A549 (cell line): ENCODE data around the gene PHPT1.
"Not testable (repeated sequence)": the region's sequence is repeated elsewhere in the genome, so short reads cannot be mapped to it uniquely, and the experiment has no call there.

Experiments
- ATOH8 ChIP-seq: fragments of 250-450 bp; sonication (Bioruptor Pico); IDR thresholded peaks from 2 replicates; pipeline ENCODE4 v1.5.0; 2020; ENCODE audit warnings: low read depth, mild to moderate bottlenecking, moderate library complexity
- CBX2 ChIP-seq: fragments of 200-600 bp; sonication (generic); IDR thresholded peaks from 2 replicates; pipeline ENCODE4 v1.6.1; 2016; ENCODE audit warnings: low read depth, mild to moderate bottlenecking, borderline replicate concordance
- CTCF ChIP-seq: fragments of >200 bp; sonication (Bioruptor Twin); formaldehyde crosslinking; IDR thresholded peaks from 3 replicates; pipeline ENCODE4 v1.5.1; 2016
- EP300 ChIP-seq, 2 experiments: fragments of >200 bp; sonication (Bioruptor Twin); formaldehyde crosslinking; IDR thresholded peaks; 2 replicates in 1 of 2; 3 replicates in 1 of 2; pipeline ENCODE4 v1.6.1; 2016 to 2017
- GATA3 ChIP-seq: IDR thresholded peaks from 2 replicates; pipeline ENCODE4 v1.6.1; 2012; ENCODE audit warnings: borderline replicate concordance
- JUN ChIP-seq, 2 experiments: fragments of >200 bp; sonication (Bioruptor Twin); formaldehyde crosslinking; IDR thresholded peaks; 2 replicates in 1 of 2; 3 replicates in 1 of 2; pipeline ENCODE4 v1.6.1; 2016 to 2017
- MAX ChIP-seq: IDR thresholded peaks from 2 replicates; pipeline ENCODE4 v1.6.1; 2012
- NFE2L2 ChIP-seq: fragments of 150-350 bp; conservative IDR thresholded peaks from 2 replicates; pipeline ENCODE4 v1.6.1; 2014; ENCODE audit warnings: low read length
- PBX3 ChIP-seq: IDR thresholded peaks from 2 replicates; pipeline ENCODE4 v1.6.1; 2012
- POLR2A ChIP-seq: IDR thresholded peaks from 2 replicates; pipeline ENCODE4 v1.6.1; 2012; ENCODE audit warnings: mild to moderate bottlenecking, low read length
- RARB ChIP-seq: fragments of 250-450 bp; sonication (Bioruptor Pico); IDR thresholded peaks from 2 replicates; pipeline ENCODE4 v1.8.0; 2021; ENCODE audit warnings: mild to moderate bottlenecking, moderate library complexity
- REST ChIP-seq: fragments of 200-600 bp; sonication (generic); IDR thresholded peaks from 2 replicates; pipeline ENCODE4 v1.6.1; 2016; ENCODE audit warnings: antibody characterized with exemption, mild to moderate bottlenecking, moderate library complexity
- RFX5 ChIP-seq: fragments of 450-650 bp; IDR thresholded peaks from 2 replicates; pipeline ENCODE4 v1.7.1; 2014; ENCODE audit warnings: antibody characterized with exemption, mild to moderate bottlenecking, moderate library complexity
- USF2 ChIP-seq: fragments of 450-650 bp; IDR thresholded peaks from 2 replicates; pipeline ENCODE4 v1.6.1; 2014; ENCODE audit warnings: antibody characterized with exemption

GRCh38 chr9:136869611-136870010 is 20.4 kb downstream of the PHPT1 start:
- TF ChIP-seq EP300 (IDR thresholded peaks at IDR 0.05); MAX; RARB (CRISPR knock-in tag); GATA3; CTCF; POLR2A; PBX3; NFE2L2; RFX5; JUN (IDR thresholded peaks at IDR 0.05); USF2; REST; ATOH8 (CRISPR knock-in tag); CBX2: not testable (repeated sequence)
